DOHH2 (cell line): ENCODE results near the gene TRPV4.

ENCODE experiments used
- H3F3A ChIP-seq: fragments of 200-600 bp; sonication (generic), shearing (Covaris generic); 2 replicates; pipeline ENCODE4 v1.6.0; 2016; ENCODE audit warnings: antibody characterized with exemption, mild to moderate bottlenecking; ENCODE audit not compliant: control insufficient read depth, insufficient read depth
- H3K27ac ChIP-seq: fragments of 200-600 bp; sonication (generic); 2 replicates; pipeline ENCODE4 v1.5.1; 2014; ENCODE audit warnings: low read depth, mild to moderate bottlenecking, low read length, moderate library complexity
- H3K27me3 ChIP-seq: fragments of 200-600 bp; sonication (generic); 2 replicates; pipeline ENCODE4 v1.6.1; 2014; ENCODE audit warnings: mild to moderate bottlenecking, low read length, mixed read lengths; ENCODE audit not compliant: control insufficient read depth
- H3K36me3 ChIP-seq: fragments of 200-600 bp; sonication (generic); 2 replicates; pipeline ENCODE4 v1.6.1; 2014; ENCODE audit warnings: mild to moderate bottlenecking, low read length, moderate library complexity, mixed read lengths; ENCODE audit not compliant: control insufficient read depth
- H3K4me1 ChIP-seq: fragments of 200-600 bp; sonication (generic); 2 replicates; pipeline ENCODE4 v1.6.1; 2014; ENCODE audit warnings: mild to moderate bottlenecking, low read length, mixed read lengths; ENCODE audit not compliant: control insufficient read depth
- H3K4me2 ChIP-seq: fragments of 200-600 bp; sonication (generic); 2 replicates; pipeline ENCODE4 v1.6.0; 2014; ENCODE audit warnings: mild to moderate bottlenecking, low read length, moderate library complexity
- H3K4me3 ChIP-seq: fragments of 200-600 bp; sonication (generic); 2 replicates; pipeline ENCODE4 v1.5.1; 2014; ENCODE audit warnings: mild to moderate bottlenecking, low read length, mixed read lengths
- H3K79me2 ChIP-seq: fragments of 200-600 bp; sonication (generic); 2 replicates; pipeline ENCODE4 v1.6.1; 2014; ENCODE audit warnings: mild to moderate bottlenecking, low read length, mixed read lengths; ENCODE audit not compliant: control insufficient read depth
- H3K9me2 ChIP-seq: fragments of 200-600 bp; sonication (generic); replicated peaks from 2 replicates; pipeline ENCODE4 v1.6.1; 2014; ENCODE audit warnings: mild to moderate bottlenecking, low read length, mixed read lengths; ENCODE audit not compliant: control insufficient read depth
- H3K9me3 ChIP-seq: fragments of 200-600 bp; sonication (generic); 2 replicates; pipeline ENCODE4 v1.6.1; 2014; ENCODE audit warnings: antibody characterized with exemption, low read length, mixed read lengths; ENCODE audit not compliant: control insufficient read depth, insufficient read depth
- H4K20me1 ChIP-seq: fragments of 200-600 bp; sonication (generic); 2 replicates; pipeline ENCODE4 v1.6.0; 2014; ENCODE audit warnings: low read depth, mild to moderate bottlenecking, antibody characterized with exemption, low read length, moderate library complexity; ENCODE audit not compliant: control insufficient read depth, insufficient read depth
- EZH2phosphoT487 ChIP-seq: fragments of 200-600 bp; sonication (generic); IDR thresholded peaks from 2 replicates; pipeline ENCODE4 v1.6.1; 2017; ENCODE audit warnings: borderline replicate concordance, mild to moderate bottlenecking, antibody characterized with exemption, low read length, moderate library complexity, mixed read lengths
- TF ChIP-seq, protein P1 (sequence below): fragments of 200-600 bp; sonication (generic); IDR thresholded peaks from one replicate; pipeline ENCODE4 v1.5.1; 2014; ENCODE audit warnings: antibody characterized with exemption, mild to moderate bottlenecking, low read depth, low read length; ENCODE audit not compliant: poor library complexity, severe bottlenecking

The TRPV4 gene

DNA sequence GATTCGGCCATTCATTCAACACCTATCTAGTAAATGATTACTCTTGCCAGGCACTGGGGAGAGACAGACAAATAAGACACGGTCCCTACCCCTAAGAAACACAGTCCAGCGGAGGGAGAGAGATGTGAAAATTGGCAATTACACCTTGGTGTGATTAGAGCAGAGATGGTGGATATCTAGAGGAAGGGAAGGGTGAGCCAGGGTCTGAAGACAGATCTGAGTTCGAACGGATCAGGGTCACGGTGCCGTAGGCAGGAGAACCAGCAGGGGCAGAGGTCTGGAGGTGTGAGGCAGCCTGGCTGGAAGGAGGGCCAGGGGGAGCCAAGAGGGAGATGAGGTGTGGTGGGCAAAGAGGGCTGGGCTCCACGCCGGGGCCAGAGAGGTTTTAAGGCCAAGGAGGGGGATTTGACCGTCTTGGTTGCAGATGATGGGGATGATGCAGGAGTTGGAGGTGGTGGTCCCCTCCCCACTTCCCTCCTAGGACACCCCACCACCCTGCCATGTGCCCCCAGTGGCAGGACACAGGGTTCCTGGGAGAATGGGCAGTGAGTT lies 92.4 kb downstream of the TRPV4 start:
- Histone ChIP-seq H3K9me3 (no peaks in the 10 kb centered on the region), H4K20me1 (0 out of 2 replicates have a peak, but pooled peaks cover 5% of the 10 kb centered on the region), H3K27me3 (no peaks in the 10 kb centered on the region), H3K27ac (no peak overlapping the region), H3F3A (no peaks in the 10 kb centered on the region), H3K4me1 (no peaks in the 10 kb centered on the region), H3K36me3 (no peaks in the 10 kb centered on the region), H3K9me2 (no peaks in the 10 kb centered on the region), H3K79me2 (no peaks in the 10 kb centered on the region), H3K4me3 (no peak overlapping the region), H3K4me2 (no peak overlapping the region)
- TF ChIP-seq, protein P1, sequence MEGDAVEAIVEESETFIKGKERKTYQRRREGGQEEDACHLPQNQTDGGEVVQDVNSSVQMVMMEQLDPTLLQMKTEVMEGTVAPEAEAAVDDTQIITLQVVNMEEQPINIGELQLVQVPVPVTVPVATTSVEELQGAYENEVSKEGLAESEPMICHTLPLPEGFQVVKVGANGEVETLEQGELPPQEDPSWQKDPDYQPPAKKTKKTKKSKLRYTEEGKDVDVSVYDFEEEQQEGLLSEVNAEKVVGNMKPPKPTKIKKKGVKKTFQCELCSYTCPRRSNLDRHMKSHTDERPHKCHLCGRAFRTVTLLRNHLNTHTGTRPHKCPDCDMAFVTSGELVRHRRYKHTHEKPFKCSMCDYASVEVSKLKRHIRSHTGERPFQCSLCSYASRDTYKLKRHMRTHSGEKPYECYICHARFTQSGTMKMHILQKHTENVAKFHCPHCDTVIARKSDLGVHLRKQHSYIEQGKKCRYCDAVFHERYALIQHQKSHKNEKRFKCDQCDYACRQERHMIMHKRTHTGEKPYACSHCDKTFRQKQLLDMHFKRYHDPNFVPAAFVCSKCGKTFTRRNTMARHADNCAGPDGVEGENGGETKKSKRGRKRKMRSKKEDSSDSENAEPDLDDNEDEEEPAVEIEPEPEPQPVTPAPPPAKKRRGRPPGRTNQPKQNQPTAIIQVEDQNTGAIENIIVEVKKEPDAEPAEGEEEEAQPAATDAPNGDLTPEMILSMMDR: no peak

DNA sequence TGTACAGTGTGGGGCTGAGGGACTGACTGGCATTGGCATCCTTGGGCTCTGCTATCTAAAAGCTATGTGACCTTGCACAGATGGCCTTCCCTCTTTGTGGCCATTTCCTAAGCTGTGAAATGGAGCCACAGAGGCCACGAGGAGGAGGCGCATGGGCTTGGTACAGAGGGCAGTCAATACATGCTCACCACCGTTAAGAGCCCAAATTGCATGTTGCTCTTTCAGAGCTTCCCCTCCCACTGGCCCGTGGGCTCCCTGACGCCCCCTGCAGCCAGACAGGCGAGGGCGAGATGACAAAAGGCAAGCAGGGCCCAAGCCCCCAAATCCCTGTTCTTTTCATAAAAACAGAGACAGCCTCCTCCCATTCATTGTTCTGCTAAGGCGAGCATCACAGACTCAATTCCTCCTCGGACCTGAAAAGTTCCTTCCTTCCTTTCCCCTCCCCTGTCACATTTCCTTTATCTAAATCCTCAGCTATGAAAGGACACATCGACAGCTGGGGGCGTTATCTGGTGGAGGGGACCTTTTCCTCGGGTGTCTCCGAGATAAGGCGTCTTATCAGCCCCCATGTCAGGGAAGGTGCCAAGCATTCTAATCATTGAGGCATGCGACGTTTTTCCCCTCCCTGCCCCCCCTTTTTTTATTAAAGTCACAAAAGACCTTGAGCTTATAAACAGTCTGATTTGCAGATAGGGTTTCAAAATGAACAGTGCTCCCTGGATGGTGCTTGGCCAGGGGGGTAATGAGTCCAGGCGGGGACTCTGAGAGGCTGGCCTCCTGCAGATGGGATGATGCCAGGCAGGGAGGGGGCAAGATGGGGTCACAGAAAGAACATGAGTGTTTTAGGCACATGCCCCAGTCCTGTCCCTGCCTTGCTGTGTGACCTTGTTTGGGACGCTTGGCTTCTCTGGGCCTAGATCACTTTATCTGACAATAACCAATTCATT lies 93.2 kb downstream of the TRPV4 start:
- H3K9me3 ChIP-seq: no peaks in the 10 kb centered on the region
- H3K27ac ChIP-seq: no peak overlapping the region
- no peak overlapping the region for H3K4me3 ChIP-seq
- H4K20me1 ChIP-seq: 0 out of 2 replicates have a peak, but pooled peaks cover 5% of the 10 kb centered on the region
- no peaks in the 10 kb centered on the region for H3K79me2 ChIP-seq
- H3F3A ChIP-seq: no peaks in the 10 kb centered on the region
- H3K4me2 ChIP-seq: no peak overlapping the region
- no peaks in the 10 kb centered on the region for H3K27me3 ChIP-seq
- no peaks in the 10 kb centered on the region for H3K4me1 ChIP-seq
- no peaks in the 10 kb centered on the region for H3K9me2 ChIP-seq
- no peak for TF ChIP-seq EZH2phosphoT487
- TF ChIP-seq, protein P1: peak; percentile 69
- H3K36me3 ChIP-seq: no peaks in the 10 kb centered on the region

DNA sequence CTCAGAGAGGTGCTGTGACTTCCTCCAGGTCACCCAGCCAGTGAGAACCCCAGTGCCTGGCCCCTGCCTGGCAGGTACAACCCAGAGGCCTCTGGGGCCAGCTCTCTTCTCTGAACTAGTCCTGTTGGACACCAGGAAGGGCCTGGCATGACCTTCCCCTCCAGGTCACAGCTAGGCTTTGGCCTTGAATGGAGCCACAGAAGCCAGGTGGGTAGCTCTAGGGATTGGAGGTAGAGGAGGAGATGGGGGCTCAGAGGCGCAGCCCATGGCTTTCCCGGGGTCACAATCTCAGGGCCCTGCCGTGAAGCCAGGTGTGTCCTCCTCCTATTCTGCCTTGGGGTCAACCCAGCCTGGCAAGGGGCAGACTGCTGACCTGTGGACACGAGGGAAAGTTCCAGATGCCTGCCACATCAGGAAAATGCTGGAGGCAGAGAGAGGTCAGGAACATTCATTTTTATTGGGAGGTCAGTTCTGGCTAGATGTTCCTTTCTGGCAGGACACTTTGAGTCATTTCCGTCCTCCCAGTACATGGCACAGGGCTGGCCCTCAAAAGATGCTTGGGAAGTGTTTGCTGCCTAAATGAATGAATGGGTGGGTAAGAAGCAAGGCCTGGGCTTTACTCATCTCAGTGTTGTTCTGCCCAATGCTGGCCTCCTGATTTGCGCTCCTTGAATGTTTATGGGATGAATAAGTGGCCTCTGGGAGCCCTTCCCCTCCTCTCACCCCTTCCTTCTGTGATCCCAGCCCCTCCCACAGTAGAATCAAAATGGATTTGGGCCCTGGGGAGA lies 94.1 kb downstream of the TRPV4 start:
- H4K20me1 ChIP-seq: 0 out of 2 replicates have a peak, but pooled peaks cover 5% of the 10 kb centered on the region
- no peaks in the 10 kb centered on the region for H3F3A ChIP-seq
- no peaks in the 10 kb centered on the region for H3K4me1 ChIP-seq
- H3K36me3 ChIP-seq: no peaks in the 10 kb centered on the region
- H3K79me2 ChIP-seq: no peaks in the 10 kb centered on the region
- H3K4me3 ChIP-seq: no peak overlapping the region
- no peaks in the 10 kb centered on the region for H3K9me2 ChIP-seq
- H3K9me3 ChIP-seq: no peaks in the 10 kb centered on the region
- no peak for TF ChIP-seq EZH2phosphoT487
- TF ChIP-seq, protein P1: no peak
- H3K4me2 ChIP-seq: no peak overlapping the region
- H3K27ac ChIP-seq: no peak overlapping the region
- no peaks in the 10 kb centered on the region for H3K27me3 ChIP-seq
